ENCODE measurements around the gene CACNA1G.

- TF ChIP-seq CTCF (IDR thresholded peaks at IDR 0.05) = no peak
- no peak for TF ChIP-seq POLR2A (IDR thresholded peaks at IDR 0.05)
Observed at GRCh38 chr17:50524838-50525237, 35.7 kb upstream of the CACNA1G start.

Measured in right lobe of liver (tissue), 4 donors.